GM19372 (cell line): ENCODE results near the gene SERTM1.

Experiments used
- ATAC-seq: cut with Tn5 transposase; IDR thresholded peaks from one replicate; pipeline ENCODE4 v1.9.1; 2021; ENCODE audit warnings: mild to moderate bottlenecking, low read depth, moderate library complexity; ENCODE audit not compliant: unreplicated experiment

SERTM1 gene

DNA sequence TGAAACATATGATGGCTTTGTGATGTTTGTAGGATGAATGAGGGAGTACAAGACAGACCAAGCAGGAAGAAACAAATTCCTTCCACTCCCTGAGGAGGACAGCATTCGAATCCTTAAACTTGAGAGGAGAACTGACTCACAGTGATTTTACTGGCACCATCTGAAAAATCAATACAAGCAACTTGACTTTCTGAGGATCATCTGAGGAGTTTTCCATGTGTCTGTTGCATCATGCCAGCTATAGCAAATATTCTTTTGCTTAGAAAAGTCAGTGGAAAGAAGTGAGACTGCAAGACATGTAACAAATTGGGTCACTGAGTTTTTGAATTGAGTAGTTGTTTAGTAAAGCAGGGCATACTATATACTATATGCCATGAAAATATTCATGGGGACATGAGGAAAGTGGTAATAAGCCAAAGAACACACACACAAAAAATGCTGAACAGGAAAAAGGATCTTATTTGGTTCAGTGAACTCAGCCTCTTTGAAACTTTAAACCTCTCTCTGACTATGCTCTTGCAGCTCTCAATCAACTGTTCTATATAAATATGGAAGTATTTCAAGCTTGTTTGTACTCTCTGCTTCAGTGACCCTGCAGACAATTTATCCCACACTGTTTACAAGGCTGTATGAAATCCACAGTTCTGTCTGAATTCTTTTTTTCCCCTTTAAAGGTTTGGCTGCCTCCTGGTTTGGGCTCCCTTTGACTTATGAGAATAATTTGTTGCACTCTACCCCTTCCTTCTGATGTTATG is 35.5 kb downstream of the SERTM1 start:
- ATAC-seq: no peak

DNA sequence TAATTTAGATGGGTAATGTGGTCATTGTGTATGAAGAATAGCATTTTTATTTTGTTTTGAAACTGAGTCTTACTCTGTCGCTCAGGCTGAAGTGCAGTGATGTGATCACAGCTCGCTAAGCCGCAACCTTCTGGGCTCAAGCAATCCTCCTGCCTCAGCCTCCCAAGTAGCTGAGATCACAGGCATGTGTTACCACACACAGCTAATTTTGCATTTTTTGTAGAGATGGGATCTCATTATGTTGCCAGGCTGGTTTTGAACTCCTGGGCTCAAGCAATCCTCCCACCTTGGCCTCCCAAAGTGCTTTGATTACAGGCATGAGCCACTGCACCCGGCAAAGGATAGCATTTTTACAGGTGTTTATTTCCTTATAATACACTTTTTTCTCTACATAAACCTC is 36.6 kb downstream of the SERTM1 start:
- ATAC-seq: no peak

DNA sequence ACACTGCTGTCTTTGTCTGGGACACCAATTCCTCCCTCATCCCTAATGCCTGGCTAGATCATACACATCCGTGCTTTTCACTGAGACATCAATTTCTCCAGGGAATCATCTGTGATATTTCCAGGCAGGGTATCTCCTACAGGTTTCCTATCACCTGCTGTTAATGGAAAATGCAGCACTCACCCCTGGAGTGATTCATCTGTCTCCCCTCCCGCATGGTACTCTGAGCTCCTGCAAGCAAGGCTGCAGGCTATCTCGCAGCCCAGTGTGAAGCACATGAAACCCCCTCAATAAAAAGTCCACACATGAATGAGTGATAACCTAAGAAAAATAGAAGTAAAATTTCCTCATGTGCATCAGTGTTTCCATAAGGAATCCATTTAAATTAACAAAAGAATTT is 38.5 kb downstream of the SERTM1 start:
- ATAC-seq: no peak

DNA sequence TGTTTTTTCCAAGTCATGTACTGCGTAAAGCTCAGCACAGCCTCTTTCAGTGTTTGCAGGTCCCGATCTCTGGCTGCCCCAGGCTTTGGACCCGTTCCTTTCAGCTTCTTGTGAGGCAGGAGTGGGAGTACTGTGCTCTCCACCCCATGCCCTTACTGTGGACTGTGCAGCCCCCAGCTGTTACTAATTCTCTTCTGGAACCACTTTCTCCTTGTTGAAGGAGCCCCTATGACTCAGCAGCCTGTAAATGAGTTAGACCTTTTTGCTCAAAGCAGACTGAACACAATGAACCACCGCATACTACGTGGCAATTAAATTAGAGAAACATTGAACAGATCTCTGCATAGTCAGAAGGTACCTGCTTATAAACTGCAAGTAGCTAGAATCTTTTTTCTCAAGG is 39.0 kb downstream of the SERTM1 start:
- no peak for ATAC-seq

DNA sequence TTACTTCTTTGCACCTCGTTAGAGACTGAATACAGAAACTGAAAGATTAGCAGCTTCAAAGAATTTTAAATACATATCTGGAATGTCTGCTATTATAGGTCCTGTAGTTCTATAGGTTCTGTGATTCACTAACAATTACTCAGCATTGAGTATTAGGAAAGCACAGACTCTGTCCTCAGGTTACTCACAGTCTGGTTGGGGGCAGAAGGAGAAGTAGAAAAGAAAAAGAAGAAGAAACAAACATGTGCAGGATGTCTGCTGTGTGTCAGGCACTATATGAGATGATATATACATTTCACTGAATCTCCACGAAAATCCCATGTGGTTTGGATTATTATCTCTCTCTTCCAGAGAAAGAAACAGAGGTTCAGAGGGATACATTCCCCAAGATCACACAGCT is 40.1 kb downstream of the SERTM1 start:
- ATAC-seq: no peak

DNA sequence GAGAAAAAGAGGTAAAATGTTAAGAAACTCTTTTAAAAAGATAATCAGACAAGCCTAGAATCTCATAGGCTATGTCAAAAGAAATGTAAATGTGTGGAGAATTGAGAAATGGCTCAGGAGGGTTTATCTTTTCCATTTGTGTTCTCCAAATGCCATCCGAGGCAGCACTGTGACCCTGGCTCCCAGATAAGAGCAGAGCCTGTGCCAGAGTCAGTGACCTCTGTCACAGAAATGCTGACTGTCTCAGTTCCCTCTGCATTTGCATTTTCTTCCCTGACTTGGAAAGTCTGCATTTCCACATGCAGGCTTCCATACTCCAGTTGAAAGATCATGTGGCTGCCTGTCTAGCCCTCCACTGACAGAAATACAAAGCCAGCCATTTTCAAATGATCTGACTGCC is 42.0 kb downstream of the SERTM1 start:
- no peak for ATAC-seq

DNA sequence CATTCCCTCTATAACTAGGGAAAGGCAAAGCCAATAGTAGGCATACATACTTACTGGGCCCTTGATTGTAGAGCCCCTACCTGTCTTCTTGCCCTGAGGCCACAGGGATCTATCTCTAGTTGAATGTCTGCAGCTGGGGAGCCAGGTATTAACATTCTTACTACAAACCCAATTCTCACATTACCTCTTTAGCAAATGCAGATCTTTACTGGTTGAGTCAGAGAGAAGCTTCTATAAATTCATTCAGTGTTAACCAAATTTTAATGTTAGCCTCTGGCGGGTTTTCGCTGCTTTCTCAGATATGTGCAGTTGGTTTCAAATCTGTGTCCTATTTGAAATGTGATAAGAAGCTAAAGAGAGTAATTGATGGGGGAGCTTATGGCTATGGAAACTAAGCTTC is 43.2 kb downstream of the SERTM1 start:
- ATAC-seq: no peak

DNA sequence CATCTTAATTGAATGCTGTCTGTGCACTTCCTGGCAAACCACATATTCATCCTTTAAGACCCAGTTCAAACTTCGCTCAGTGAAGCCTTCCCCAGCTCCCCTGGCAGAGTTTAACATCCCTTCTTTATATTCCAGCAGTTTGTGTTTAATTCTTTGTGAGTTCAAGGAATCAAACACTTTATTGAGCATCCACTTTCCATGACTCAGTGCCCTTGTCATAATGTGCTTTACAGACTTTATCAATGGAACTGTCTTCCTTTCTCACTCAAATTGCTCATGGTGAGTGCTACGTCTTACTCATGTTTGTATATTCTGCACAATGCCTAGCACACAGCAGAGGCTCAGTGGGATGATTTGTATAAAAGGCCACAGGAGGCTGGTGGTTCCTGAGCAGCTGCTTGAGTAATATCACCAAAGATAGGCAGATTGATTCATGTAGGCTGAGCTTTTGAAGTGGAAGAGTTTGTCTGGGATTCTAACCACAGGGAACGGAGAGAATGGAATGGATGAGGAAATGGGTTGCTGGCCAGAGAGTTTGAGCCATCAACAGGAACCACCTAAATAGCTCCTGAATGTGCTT is 44.2 kb downstream of the SERTM1 start:
- no peak for ATAC-seq

DNA sequence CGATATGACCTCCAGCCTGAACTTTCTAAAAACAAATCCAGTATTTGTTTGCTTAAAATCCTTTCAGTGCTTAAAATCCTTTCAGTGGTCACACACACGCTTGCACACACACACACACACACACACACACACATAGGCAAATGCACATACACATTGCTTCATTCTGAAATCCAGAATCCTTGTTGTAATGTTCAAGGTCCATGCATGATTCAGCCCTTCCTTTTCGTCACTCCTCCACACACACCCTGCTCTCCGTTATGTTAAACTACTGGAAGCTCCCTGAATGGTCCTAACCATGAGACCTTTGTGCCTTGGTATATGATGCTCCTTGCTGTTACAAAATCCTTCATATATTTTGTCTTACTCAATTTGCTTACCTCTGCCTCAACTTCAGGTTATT is 44.9 kb downstream of the SERTM1 start:
- ATAC-seq: no peak

DNA sequence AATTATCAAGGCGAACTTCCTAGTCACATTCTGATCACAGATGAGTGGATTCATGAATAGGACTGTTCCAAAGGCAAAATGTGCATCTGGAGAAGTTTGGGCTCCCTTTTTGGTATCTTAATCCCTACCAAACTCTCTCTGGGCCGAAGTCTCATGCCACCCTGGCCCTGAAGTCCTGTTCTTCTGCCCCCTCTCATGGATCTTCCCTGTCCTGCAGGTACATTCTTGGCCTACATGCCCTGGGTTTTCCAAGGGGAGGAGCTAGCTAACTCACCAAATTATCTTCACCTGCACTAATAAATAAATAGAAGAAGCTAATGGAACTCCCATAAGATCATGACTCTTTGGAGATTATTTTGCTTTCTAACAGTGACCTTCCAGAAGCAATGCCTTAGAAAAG is 50.3 kb downstream of the SERTM1 start:
- ATAC-seq: no peak

DNA sequence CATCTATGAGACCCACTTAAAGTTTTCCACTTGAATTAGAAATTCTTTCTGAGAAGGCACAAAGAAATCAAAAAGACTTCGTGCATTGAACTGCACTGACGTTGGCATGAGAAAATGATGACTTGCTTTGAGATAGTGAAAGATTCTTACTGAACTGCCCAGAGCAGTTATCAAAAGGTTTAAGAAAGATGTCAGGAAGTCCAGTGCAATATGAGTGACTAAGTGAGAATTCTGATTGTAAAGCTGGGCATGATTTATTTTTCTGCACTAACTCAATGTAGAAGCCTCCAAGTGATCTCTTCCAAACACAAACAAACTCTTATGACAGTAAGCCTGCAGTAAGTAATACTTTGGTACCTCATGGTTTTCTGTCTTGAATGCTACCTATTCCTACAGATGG is 52.1 kb downstream of the SERTM1 start:
- ATAC-seq: no peak

DNA sequence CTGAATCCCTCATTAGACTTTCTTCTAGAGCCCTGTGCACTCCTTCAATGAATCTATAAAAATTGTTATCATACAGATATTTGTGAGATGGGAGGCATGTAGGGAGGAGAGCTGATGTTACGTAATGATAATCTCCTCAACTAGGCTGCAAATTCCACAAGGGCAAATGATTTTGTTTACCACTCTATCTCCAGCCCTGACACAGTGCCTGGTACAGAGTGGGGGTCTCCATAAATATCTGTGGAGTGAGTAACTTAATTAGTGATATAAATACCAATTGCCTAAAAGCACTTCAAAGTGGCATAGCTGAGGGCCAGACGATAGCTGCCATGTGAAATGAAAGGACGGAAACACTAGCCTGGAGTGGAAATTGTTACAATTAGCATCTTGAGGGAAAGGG is 54.2 kb downstream of the SERTM1 start:
- ATAC-seq: no peak

DNA sequence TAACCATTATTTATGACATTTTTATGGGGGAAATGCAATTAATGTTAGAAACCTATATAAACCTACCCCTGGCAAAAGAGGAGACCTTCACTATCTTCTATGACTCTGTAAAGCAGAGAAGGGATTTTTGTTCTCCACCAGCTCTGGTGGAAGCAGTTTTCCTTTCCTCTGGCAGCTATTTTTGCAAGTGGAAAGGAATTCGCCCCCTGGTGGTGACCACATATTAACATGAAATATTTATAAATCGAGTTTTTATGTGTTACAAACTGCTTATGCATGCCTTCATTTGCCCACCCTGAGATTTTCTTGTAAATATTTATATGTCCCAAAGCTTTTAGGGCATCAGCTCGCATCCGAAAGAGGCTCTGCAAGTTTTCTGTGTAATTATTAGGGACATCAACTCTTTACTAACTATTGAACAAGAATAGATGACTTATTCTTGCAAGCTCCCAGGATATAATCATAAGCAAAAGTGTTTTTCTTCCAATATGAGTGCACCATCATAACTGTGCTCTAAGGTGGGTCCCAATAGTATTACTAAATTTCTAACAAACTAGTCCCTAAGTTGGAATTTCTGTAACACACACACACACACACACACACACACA is 62.4 kb downstream of the SERTM1 start:
- ATAC-seq: no peak

DNA sequence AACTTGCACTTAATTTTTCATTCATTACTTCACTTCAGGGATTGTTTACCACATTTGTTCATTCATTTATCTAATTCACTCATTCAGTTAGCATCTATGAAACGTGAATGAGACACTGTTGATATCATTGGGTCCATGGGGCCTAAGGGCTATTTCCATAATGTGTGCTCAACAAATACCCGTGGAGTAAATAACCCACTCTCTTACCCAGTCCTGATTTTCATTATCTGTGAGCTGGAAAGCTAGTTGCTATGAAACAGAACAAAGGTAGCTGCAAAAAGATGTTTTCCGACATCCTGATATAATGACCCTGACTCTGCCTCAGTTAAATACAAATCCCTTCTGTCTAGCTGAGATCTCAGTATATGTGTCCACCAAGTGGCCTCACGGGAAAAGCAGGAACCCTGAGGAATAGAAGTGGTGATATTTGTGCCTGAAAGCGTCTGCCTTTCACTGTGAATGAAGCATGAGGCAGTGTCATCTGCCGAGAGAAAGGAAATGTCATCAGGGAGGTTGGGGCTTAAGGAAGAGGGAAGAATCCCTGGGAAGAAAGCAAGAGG is 63.8 kb downstream of the SERTM1 start:
- no peak for ATAC-seq

DNA sequence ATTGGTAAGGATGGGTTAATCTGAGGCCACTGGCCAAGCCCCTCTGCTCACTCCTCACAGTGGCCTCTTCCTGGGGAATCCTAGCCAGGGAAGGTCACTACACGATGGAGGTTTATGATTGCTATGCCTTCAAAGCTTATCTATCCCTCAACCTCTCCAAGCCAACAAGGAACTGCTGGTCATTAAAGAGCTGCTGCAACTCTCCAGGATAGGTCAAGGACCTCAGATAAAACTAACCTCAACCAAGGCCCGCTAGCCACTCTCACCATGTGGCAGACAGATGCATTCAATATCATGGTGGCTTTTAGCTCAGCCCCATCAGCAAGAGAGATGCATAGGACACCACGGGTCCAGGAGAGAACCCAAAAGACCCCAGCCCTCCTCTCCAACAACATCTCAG is 71.6 kb downstream of the SERTM1 start:
- no peak for ATAC-seq

DNA sequence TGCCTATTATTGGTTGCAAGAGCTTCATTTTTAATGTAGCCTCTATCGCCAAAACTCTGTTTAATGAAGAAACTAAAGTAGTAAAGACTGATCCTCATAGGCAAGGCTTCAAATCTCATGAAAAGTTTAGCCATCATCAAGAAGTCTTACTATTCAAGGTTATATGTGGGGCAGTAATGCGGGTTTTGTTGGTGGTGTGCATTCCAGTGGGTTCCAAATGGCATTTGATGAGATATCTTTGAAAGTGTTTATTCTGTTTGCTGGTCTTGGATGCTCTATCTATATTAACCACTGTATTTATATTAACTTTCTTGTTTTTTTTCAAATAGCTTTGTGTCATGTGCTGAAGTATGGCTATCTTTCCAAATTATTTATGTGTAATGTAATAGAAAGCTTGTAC is 72.2 kb downstream of the SERTM1 start:
- ATAC-seq: no peak
